ACC112 (cell line): ENCODE data around the gene GATA1.
"Not testable (repeated sequence)": the region's sequence is repeated elsewhere in the genome, so short reads cannot be mapped to it uniquely, and the experiment has no call there.

Experiments
- H2AFZ ChIP-seq: fragments of 200-600 bp; sonication (generic); one replicate; pipeline ENCODE4 v1.6.0; 2017; ENCODE audit warnings: antibody characterized with exemption, low read length; ENCODE audit not compliant: unreplicated experiment
- H3K27ac ChIP-seq: fragments of 200-600 bp; sonication (generic); 2 replicates; pipeline ENCODE4 v1.5.1; 2014; ENCODE audit warnings: low read depth, mild to moderate bottlenecking, antibody characterized with exemption, low read length, moderate library complexity
- H3K27me3 ChIP-seq: fragments of 200-600 bp; sonication (generic); 2 replicates; pipeline ENCODE4 v1.6.1; 2014; ENCODE audit warnings: mild to moderate bottlenecking, antibody characterized with exemption, low read length, moderate library complexity, mixed read lengths; ENCODE audit not compliant: insufficient read depth
- H3K36me3 ChIP-seq: fragments of 200-600 bp; sonication (generic); 2 replicates; pipeline ENCODE4 v1.6.1; 2016; ENCODE audit warnings: mild to moderate bottlenecking, antibody characterized with exemption, low read length, moderate library complexity, mixed read lengths; ENCODE audit not compliant: insufficient read depth
- H3K4me1 ChIP-seq: fragments of 200-600 bp; sonication (generic); one replicate; pipeline ENCODE4 v1.6.1; 2016; ENCODE audit warnings: low read length, mixed read lengths; ENCODE audit not compliant: insufficient read depth, unreplicated experiment, control insufficient read depth
- H3K4me3 ChIP-seq: fragments of 200-600 bp; sonication (generic); 2 replicates; pipeline ENCODE4 v1.5.1; 2014; ENCODE audit warnings: mild to moderate bottlenecking, low read depth, low read length
- H3K79me2 ChIP-seq: fragments of 200-600 bp; sonication (generic); one replicate; pipeline ENCODE4 v1.6.0; 2016; ENCODE audit warnings: low read length; ENCODE audit not compliant: control insufficient read depth, unreplicated experiment, insufficient read depth

GATA1 gene

DNA sequence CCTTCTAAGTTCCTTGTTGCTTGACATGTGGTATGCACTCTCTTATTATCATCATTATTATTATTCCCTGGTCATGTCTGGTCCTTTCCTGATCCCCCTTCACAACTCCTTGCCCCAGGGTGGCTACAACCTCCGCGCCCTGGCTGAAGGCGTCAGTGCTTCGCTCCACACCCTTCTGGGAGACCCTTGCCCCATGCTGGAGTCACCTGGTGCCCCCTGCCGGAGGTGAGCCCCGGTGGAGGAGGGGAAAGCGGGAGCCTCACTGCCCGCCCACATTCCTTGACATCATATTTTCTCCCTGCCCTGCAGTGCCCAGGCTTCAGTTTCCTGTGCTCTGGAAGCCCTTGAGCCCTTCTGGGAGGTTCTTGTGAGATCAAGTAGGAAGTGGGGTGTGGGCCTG is 28.9 kb downstream of the GATA1 start:
- H3K4me1 ChIP-seq: no peaks in the 10 kb centered on the region
- H3K4me3 ChIP-seq: no peak overlapping the region
- no peaks in the 10 kb centered on the region for H3K79me2 ChIP-seq
- H3K27me3 ChIP-seq: no peaks in the 10 kb centered on the region
- no peaks in the 10 kb centered on the region for H3K36me3 ChIP-seq
- no peak overlapping the region for H2AFZ ChIP-seq
- H3K27ac ChIP-seq: no peak overlapping the region

DNA sequence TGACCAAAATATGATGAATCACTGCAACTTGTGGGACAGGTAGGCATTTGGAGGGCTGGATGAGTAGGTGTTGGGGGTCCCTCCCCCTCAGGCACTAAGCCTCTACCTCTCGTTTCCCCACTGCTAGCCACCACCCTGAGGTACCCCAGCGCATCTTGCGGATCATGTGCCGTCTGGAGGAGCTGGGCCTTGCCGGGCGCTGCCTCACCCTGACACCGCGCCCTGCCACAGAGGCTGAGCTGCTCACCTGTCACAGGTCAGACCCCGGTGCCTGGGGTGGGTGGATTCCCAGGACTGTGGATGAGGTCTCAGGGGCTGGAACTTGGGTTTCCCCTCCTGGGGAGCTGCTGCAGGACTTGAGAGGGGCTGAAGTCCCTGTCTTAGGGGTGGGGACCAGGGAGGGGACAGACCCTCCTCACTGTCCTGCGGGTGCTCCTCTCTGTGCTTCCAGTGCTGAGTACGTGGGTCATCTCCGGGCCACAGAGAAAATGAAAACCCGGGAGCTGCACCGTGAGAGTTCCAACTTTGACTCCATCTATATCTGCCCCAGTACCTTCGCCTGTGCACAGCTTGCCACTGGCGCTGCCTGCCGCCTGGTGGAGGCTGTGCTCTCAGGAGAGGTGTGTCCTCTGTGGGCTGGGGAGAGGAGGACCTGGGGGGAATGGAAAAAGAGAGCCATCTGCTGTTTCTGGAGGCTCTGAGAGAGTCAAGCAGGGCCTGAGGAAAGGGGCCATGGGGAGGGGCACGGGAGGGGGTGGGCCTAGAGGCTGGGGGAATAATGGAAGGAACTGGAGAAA is 29.8 kb downstream of the GATA1 start:
- no peaks in the 10 kb centered on the region for H3K79me2 ChIP-seq
- H3K4me3 ChIP-seq: no peak overlapping the region
- H3K27ac ChIP-seq: no peak overlapping the region
- no peaks in the 10 kb centered on the region for H3K27me3 ChIP-seq
- no peaks in the 10 kb centered on the region for H3K36me3 ChIP-seq
- H2AFZ ChIP-seq: no peak overlapping the region
- no peaks in the 10 kb centered on the region for H3K4me1 ChIP-seq

DNA sequence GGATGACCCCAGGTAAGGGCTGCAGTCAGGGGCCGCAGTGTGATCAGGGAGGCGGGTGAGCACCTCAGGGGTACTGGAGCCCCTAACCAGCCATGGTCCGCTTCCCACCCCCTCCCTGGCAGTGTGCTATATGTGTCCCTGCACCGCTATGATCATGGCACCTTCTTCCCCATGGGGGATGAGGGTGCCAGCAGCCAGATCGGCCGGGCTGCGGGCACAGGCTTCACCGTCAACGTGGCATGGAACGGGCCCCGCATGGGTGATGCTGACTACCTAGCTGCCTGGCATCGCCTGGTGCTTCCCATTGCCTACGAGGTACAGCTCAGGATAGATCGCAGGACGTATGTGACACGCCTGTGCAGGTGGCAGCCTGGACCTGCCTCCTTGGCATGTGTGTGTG is 31.7 kb downstream of the GATA1 start:
- H3K27ac ChIP-seq: no peak overlapping the region
- H3K4me1 ChIP-seq: no peaks in the 10 kb centered on the region
- H3K27me3 ChIP-seq: no peaks in the 10 kb centered on the region
- H3K79me2 ChIP-seq: no peaks in the 10 kb centered on the region
- no peak overlapping the region for H3K4me3 ChIP-seq
- H3K36me3 ChIP-seq: no peaks in the 10 kb centered on the region
- no peak overlapping the region for H2AFZ ChIP-seq

DNA sequence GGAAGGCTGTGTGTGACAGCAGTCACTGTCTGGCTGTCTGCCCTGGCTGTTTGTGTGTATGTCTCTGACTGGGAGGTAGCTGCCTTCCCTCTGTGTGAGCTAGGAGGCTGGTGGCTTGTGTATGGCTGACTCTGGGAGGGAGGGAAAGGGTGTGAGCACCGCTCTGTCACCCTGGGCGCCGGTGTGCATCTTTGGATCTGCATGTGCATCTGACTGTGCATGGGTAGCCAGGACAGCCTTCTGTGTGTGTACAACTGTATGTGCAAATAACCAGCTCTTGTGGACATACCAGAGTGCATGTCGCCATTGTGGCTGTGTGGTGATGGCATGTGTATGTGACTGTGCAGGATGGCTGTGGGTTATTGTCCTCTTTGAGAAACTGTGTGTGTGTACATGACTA is 32.5 kb downstream of the GATA1 start:
- H3K27me3 ChIP-seq: no peaks in the 10 kb centered on the region

DNA sequence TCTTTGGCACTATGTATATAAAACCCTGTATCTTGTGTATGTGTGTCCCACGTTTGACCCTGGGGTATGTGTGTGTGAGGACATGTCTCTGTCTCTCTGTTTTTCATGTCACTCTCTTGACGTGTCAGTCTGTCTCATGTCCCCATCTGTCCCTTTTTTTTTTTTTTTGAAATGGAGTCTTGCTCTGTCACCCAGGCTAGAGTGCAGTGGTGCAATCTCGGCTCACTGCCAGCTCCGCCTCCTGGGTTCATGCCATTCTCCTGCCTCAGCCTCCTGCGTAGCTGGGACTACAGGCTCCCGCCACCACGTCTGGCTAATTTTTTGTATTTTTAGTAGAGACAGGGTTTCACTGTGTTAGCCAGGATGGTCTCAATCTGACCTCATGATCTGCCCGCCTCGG is 33.0 kb downstream of the GATA1 start:
- H3K27me3 ChIP-seq, H3K27ac ChIP-seq, H3K36me3 ChIP-seq, H3K4me1 ChIP-seq, H2AFZ ChIP-seq, H3K4me3 ChIP-seq, H3K79me2 ChIP-seq: not testable (repeated sequence)

More for the DNA sequence above, 32.5 kb downstream of the GATA1 start:
- H3K4me3 ChIP-seq: no peak overlapping the region
- H3K27ac ChIP-seq: no peak overlapping the region
- H3K79me2 ChIP-seq: no peaks in the 10 kb centered on the region
- H3K36me3 ChIP-seq: no peaks in the 10 kb centered on the region
- no peak overlapping the region for H2AFZ ChIP-seq
- no peaks in the 10 kb centered on the region for H3K4me1 ChIP-seq

DNA sequence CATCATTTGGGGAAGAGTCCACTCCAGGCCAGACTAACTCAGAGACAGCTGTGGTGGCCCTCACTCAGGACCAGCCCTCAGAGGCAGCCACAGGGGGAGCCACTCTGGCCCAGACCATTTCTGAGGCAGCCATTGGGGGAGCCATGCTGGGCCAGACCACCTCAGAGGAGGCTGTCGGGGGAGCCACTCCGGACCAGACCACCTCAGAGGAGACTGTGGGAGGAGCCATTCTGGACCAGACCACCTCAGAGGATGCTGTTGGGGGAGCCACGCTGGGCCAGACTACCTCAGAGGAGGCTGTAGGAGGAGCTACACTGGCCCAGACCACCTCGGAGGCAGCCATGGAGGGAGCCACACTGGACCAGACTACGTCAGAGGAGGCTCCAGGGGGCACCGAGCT is 36.7 kb downstream of the GATA1 start:
- H3K4me1 ChIP-seq: no peaks in the 10 kb centered on the region
- H3K79me2 ChIP-seq: no peaks in the 10 kb centered on the region
- no peak overlapping the region for H3K27ac ChIP-seq
- H2AFZ ChIP-seq: no peak overlapping the region
- no peaks in the 10 kb centered on the region for H3K36me3 ChIP-seq
- no peaks in the 10 kb centered on the region for H3K27me3 ChIP-seq
- no peak overlapping the region for H3K4me3 ChIP-seq

DNA sequence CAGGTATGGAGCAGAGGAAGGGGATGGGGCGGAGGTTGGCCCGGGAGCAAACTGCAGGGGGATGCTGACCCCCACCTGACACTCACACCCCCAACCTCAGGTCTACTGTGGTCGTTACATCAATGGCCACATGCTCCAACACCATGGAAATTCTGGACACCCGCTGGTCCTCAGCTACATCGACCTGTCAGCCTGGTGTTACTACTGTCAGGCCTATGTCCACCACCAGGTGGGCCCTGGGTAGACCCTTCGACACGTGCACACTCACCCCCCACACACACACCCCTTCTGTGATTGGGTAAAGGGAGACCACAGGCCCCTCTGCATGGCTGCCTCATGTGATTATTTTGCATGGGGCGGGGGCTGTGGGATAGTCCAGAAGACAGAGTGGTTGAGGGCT is 37.7 kb downstream of the GATA1 start:
- Histone ChIP-seq H3K27me3 (no peaks in the 10 kb centered on the region), H2AFZ (no peak overlapping the region), H3K36me3 (no peaks in the 10 kb centered on the region), H3K4me1 (no peaks in the 10 kb centered on the region), H3K79me2 (no peaks in the 10 kb centered on the region), H3K4me3 (no peak overlapping the region), H3K27ac (no peak overlapping the region)

DNA sequence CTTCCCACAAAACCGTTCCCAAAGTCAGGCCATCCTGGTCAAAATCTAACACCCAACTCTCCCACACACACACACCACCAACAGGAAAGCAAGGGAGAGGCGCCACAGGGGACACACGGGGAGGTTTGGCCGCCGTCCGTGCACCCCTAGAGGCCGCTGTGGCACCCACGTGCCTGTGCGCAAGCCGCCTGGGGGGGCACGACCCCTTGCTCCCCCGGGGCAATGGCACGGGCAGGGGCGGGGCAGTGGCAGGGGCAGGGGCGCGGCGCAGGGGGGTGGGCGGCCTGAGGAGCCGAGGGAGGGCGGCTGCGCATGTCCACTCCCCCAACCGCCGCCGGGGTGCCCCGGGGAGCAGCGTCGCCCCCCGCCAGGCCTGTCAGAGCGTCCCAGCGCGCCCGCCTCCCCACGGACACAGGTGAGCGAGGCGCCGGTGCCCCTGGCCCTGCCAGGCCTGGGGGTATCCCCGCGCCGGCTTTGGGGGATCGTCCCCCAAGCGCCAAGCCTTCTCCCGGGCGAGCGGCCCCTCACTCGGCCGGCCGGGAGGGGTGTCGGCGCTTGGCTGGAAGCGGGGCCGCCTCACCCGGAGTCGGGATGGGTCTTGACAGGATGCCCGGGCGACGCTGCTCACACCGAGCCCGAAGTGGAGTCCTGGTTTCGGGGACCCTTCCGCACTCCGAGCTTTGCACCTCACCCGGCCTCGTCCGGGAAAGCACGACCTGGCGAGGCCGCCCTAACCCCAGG is 39.9 kb downstream of the GATA1 start, which contains the start of gene ERAS:
Gene ERAS, plus strand, starts transcription at position 379 of the 741 bp plus-strand sequence. CDS start 2,611 bp downstream, outside the sequence.
- Histone ChIP-seq H3K79me2 (no peaks in the 10 kb centered on the region), H3K27ac (no peak within 1 kb of the TSS), H3K4me3 (no peak within 1 kb of the TSS), H3K36me3 (no peaks in the 10 kb centered on the region), H3K27me3 (peaks cover 7% of the 10 kb centered on the region), H3K4me1 (no peaks in the 10 kb centered on the region), H2AFZ (no peak within 1 kb of the TSS)

DNA sequence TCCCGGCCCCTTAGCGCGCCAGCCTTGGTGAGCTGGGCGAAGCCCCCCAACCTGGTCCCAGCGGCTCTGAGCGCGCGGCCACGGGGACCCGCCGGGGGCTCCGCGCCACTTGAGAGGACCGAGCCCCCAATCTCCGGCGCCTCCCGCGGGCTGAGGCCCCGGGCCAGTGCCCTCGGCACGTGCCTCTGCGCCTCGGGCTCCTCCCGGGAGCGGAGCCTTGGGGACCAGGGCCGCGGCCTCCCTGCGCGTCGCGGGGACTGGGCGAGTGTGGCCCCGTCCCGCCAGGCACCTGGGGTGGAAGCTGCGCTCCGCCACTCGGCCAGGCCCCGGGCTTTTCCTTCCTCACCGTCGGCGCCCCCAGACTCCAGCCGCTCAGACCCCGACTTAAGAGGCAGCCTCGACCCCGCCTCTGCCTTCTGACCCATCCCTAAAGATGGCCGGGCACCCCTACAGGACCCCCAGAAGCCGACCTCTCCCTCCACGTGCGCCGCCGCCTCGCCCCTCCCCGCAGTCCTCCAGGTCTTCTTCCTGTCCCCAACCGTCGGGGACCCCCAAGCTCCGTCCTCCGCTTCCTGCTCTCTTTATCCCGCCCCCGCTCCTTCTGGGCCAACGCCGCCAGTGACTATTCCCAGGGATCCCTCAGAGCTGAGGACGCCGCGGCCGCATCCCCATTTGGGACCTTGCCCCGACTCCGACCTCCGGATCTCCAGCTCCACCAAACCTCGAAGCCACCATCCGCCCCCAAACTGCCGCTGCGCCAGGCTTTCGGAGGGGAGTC is 40.7 kb downstream of the GATA1 start:
- H3K79me2 ChIP-seq: no peaks in the 10 kb centered on the region
- no peaks in the 10 kb centered on the region for H3K36me3 ChIP-seq
- H3K27ac ChIP-seq: no peak overlapping the region
- H3K27me3 ChIP-seq: peaks cover 15% of the 10 kb centered on the region
- H2AFZ ChIP-seq: no peak overlapping the region
- H3K4me3 ChIP-seq: no peak overlapping the region
- H3K4me1 ChIP-seq: no peaks in the 10 kb centered on the region

DNA sequence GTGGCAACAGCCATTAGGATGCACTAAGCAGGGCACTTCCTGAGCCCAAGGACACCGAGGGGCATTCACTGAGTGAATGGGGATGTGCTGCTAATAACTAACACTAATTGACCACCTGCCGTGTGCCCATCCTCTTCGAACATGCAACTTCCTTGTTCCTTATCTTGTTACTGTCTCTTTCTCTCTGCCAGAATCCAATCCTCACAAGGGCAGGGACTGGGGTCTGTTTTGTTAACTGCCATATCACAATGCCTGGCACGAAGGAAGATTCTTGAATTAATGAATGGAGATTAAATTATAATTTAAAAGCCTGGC is 41.2 kb downstream of the GATA1 start:
- Histone ChIP-seq H3K79me2 (no peaks in the 10 kb centered on the region), H3K27ac (no peak overlapping the region), H3K27me3 (peaks cover 20% of the 10 kb centered on the region), H3K36me3 (no peaks in the 10 kb centered on the region), H3K4me1 (no peaks in the 10 kb centered on the region), H2AFZ (no peak overlapping the region), H3K4me3 (no peak overlapping the region)
